Fibroblast of pulmonary artery (primary cell): ENCODE data around the gene C1orf116.

Source experiments
- DNase-seq: peaks from one replicate; pipeline ENCODE4 v3.0.0-alpha.2; 2010; ENCODE audit warnings: low read depth
- H3K4me3 ChIP-seq: replicated peaks from 2 replicates; pipeline ENCODE4 v1.5.1; 2011; ENCODE audit warnings: low read depth, mild to moderate bottlenecking, control low read depth, low read length, moderate library complexity
- TF ChIP-seq, protein P1 (sequence below): IDR thresholded peaks from 2 replicates; pipeline ENCODE4 v1.5.1; 2011; ENCODE audit warnings: mild to moderate bottlenecking, control low read depth, low read length, inconsistent platforms; ENCODE audit errors: missing control alignments

C1orf116 gene

GRCh38 chr1:207077012-207077411, 44.5 kb upstream of the C1orf116 start:
- no peak for DNase-seq
- no peak overlapping the region for H3K4me3 ChIP-seq
- TF ChIP-seq, protein P1, sequence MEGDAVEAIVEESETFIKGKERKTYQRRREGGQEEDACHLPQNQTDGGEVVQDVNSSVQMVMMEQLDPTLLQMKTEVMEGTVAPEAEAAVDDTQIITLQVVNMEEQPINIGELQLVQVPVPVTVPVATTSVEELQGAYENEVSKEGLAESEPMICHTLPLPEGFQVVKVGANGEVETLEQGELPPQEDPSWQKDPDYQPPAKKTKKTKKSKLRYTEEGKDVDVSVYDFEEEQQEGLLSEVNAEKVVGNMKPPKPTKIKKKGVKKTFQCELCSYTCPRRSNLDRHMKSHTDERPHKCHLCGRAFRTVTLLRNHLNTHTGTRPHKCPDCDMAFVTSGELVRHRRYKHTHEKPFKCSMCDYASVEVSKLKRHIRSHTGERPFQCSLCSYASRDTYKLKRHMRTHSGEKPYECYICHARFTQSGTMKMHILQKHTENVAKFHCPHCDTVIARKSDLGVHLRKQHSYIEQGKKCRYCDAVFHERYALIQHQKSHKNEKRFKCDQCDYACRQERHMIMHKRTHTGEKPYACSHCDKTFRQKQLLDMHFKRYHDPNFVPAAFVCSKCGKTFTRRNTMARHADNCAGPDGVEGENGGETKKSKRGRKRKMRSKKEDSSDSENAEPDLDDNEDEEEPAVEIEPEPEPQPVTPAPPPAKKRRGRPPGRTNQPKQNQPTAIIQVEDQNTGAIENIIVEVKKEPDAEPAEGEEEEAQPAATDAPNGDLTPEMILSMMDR = no peak

GRCh38 chr1:207076181-207076955, 43.8 kb upstream of the C1orf116 start:
- TF ChIP-seq, protein P1 = no peak
- no peak overlapping the region for H3K4me3 ChIP-seq
- DNase-seq = peak; percentile 31

DNA sequence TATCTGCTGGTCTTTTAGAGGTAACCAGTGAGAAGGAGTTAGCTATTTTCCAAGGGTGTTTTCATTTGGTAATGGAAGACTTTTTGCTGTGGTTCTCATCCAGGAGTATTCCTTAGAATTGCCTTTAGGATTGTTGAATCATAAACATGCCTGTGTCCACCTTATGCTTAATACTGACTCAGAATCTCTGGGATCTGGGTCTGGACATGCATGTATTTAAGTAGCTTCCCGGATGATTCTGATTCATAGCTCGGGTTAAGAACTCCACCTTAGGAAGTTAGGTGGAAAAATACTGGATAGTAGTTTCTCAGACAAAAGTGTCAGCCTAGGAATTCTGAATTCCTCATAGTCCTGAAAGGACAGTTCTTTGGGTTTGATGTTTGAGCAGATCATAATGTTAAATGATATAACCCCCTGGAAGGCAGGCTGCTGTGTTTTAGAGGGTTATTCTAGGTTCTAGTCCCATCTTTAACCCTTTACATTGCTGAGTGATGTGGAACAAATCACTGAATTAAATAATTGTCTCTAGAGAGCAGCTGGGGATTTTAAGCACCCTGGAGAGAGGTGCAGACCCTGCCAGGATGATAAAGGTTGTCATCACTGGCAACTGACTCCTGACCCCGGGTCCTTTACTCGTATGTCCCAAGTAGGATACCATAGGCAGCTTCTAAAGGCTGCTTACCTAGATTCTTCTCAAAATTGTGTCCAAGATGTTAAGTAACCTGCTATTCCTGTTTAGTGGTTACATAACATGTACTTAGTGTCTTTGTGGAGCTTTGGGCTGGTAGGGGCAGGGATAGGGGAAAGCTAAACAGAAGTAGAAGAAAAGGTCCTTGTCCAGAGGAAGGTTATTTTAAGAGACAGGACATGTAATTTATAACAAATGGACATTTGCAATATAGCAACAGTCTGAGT, 41.6 kb upstream of the C1orf116 start:
- H3K4me3 ChIP-seq = no peak overlapping the region
- TF ChIP-seq, protein P1 = no peak
- DNase-seq = no peak

DNA sequence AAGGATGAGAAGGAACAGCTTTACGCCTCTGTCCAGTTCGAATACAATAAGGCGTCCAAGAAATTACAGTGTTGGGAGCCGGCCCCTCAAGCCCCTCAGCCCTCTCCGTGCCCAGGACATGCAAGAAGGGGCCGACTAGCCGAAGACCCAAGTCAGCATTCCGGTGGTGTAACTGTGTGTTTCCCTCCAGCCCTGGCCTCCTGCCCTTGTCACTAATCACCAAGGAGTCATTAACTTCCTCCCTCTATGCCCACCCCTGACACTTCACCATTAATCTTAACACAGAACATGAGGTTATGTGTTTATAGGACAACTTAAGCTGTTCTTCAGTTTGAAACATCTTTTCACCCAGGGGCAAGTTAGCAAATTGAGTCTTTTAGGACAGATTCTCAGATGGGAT, 39.7 kb upstream of the C1orf116 start:
- no peak overlapping the region for H3K4me3 ChIP-seq
- DNase-seq = no peak
- TF ChIP-seq, protein P1 = no peak

DNA sequence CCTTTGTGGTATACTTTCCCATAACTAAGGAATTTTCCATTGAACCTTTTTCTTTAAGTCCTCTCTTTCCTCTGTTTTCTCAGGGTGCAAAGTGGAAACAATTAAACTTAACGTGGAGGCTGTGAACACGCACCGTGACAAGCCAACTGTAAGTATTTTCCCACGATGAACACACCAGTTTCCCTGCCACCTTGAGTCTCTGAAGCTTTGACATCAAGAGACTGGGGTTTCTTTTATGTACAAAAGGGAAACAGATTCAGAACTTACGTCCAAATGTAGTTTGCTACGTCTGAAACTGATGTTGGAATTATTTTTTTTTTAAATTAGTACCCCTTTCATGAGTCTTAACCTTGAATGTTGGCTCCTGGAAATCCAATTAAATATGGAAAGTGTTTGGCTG, 38.9 kb upstream of the C1orf116 start:
- TF ChIP-seq, protein P1 = no peak
- no peak overlapping the region for H3K4me3 ChIP-seq
- DNase-seq = no peak

DNA sequence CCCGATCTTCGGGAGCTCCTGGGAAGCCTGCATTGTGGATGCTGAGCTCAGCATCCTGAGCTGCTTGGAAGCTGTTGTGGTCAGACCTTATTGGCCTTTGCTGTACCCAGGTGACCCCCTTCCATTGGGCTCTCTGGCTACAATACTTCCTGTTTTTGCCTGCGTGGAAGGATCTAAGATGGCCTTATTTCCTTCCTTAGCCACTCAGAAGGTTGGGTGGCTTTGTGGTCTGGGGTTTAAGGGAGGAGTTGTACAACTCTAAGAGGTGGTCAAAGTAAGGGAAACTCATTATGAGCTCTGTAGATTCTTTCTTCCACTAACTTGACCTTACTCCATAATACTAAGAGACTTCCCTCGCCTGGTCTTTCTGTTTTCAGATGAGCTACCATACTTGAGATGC, 38.3 kb upstream of the C1orf116 start:
- no peak overlapping the region for H3K4me3 ChIP-seq
- TF ChIP-seq, protein P1 = no peak
- DNase-seq = no peak
